ENCODE data around the gene GBA2. TPM values are rescaled to one million over a fixed set of nuclear protein-coding genes. Genes with fewer than 3 reads are reported as not detected.

GBA2 gene
- total RNA-seq, 1 experiment from 2014 or later, result 39.2 TPM

DNA sequence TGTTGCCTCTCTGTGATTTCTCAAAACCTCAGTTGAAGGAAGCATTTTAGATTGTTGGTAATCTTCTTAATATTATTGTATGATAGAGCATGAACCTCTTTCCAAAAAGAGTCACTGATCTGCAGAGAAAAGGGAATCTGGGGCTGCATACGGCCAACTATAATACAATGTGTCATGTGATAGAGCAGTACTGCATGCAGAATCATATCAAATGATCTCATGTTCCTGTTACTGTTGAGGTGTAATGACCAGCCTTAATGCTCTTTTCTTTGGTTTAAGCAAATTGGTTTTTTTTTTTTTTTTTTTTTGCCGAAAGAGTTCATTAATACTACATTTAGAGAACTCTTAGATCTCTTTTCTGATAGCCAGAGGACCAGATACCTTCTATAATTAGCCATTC lies 18.0 kb upstream of the GBA2 start:
- no peak for DNase-seq (ENCODE audit: low read depth)

DNA sequence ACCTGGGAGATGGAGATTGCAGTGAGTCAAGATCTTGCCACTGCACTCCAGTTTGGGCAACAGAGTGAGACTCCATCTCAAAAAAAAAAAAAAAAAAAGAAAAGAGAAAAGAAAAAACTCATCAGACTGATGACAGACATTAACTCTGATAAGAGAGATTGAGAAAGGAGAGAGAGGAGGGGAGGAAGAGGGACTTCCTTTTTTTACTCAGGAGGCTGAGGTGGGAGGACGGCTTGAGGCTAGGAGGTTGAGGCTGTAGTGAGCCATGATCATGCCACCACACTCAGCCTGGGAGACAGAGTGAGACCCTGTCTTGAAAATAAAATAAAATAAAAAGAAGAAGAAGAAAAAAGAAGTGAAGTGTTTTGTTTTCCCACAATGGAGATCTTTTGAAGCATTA lies 14.8 kb upstream of the GBA2 start:
- DNase-seq (ENCODE audit: low read depth), result no peak

DNA sequence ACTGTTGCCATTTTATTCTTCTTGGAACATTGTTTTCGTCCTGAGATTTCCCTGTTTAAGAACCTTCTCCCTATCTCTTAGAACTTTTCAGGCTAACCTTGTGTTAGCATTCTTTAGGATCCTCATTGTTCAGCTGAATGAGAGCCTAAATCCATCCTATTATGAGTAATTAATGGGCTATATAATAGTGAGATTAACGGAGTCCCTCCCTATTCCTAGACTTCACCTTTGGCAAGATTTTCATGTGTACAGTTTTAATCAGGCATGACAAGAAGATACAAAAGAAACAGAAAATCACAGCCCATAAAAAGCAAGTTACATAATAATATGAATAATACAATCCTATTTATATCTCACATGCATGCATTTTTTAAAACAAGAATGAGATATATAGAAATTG lies 14.2 kb upstream of the GBA2 start:
- DNase-seq (ENCODE audit: low read depth), result no peak

DNA sequence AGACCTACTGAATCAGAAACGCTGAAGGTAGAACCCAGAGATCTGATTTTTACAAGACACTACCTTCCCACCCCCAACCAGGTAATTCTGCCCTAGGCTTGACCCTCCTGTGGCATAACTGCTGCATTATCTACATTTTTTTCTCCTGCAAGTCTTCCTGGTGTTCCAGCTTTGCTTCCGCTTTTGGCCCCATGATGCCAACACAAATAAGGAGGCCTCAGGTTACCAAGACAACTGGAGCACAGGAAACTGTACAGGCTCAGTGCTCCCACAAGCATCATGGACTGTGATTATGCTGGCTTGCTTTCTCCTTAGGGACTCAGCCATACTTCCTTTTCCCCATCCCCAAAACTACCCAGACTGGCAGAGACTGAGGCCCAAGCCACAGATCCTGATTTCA lies 11.6 kb upstream of the GBA2 start:
- DNase-seq (ENCODE audit: low read depth), result peak; percentile 66

DNA sequence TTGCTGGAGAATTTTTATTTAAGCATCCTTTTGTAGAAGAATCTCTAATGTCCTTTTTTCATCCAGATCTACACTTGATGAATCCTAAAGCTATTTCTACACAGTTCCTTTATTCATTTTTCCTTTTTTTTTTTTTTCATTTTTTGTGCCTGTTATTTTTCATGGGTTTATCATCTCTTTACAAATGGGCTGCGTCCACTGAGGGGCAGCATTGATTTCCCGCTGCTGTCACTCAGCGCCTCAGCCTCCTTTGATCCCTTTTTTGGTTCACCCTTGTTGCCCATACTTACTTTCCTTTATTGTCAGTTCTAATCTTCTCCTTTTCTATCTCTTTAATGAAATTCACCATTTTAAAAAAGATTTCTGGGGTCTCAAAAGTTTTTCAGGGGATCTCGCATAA lies 10.8 kb upstream of the GBA2 start:
- DNase-seq (ENCODE audit: low read depth), result no peak

DNA sequence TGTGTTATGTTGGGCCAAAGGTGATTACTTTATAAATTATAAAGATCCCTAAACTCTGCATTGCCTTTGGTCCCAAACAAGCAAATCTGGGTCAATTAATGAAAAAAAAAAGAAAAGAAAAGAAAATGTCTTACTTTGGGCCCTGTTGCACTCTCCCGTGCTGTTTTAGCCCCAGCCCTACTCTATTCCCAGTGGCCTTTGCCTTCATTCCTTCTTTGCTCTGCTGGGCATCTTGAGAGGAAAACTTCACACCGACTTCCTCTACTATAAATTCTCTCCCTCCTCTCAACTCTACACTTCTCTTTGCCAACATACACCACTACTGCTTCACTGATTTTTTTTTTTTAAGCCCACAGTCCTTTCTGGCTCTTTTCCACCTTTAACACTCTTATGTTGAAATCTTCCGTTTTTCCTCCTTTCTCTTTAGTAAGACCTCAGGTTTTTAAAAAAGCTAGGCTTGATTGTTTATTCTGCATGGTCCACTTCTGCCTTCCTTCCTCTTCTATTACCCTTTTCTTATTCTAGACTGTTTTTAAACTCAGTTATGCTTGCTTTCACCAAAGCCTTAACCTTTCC lies 9.5 kb upstream of the GBA2 start:
- DNase-seq (ENCODE audit: low read depth), result no peak

DNA sequence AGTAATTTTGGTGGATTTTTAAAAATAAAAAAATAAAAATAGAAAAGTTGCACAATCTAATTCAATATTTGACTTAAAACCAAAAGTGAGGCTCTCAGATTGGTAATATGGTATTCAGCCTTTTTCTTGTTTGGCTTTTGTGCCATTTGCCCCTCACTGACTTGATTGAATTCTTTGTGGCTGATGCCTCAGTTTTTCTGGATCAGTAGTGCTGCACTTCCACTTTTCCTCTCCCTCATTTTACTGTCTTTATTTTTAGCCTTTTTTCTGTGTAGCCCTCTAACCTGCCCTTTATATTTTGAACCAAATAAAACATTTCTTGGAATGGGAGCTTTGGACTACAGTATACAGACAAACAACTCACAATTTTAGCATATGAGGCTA lies 8.9 kb upstream of the GBA2 start:
- no peak for DNase-seq (ENCODE audit: low read depth)

DNA sequence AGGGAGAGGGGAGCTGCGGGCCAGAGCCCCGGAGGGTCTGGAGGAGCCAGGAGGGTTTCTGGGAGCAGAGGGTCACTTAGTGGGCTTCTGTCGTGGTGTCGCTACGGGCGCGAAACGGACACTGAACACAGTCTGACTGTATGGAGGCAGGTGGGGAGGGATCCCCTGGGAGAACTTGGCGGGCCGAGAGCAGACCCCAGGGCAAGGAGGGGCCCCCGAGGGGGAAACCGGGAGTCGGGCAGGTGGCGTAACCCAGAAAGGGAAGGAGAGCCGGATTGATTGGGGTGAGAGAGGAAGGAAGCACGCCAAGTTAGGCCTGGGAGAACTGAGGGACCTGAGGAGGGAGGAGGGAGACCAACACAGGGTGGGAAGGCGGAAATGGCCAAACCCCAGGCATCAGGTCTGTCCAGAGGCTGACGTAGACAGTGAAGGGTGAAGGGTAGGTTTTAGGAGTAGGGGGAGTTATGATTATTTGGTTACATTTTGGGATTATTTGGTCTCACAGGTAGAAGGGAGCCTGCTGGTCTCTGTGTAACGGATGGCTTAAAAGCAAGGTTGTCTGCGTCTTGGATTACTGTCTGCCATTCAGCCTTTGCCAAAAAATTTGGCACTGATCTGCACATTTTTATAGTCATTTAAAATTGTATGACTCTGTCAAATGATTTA lies 8.3 kb upstream of the GBA2 start:
- no peak for DNase-seq (ENCODE audit: low read depth)

DNA sequence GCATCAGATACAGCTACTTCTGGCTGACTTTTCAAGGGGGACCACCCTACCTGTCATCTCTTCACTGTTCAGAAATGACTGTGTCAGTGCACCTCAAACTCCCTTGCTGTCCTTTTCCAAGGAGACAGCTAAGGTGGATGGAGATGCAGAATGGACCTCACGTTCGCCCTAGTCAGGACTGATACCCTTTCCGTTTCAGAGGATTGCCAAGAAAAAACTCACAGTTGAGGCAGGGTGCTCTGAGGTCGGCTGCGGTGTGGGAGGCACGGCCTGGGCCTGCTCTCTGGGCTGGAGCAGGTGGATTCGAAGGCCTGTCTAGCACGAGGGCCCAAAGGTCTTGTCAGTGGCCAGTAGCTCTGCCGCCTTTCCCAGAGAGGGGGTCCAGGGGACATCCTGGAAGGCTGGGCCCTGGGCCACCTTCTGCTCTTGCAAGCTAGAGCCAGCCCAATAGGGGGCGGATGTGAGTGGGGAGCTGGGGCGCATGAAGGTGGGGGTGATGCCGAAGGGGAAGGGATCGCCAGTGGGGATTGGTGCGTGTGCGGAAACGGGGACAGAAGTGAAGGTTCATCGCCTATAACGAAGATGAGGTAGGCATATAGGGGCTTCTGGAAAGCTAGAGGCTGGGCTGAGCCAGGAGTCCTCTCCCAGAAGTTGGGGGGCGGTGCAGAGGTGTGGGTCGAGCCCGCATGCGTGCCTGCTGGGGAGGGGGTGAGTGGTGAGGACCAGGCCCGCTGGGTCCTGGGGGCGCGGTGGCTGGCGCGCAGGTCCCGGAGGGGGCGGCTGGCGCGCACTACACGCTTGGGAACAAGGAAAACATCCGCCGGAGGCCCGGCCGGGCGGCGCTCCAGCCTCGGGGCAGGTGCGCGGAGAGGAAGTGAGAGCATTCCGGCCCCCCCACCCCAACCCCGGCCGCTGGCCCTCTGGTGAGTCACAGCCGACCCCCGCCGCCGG lies 7.5 kb upstream of the GBA2 start:
- DNase-seq (ENCODE audit: low read depth), result no peak

DNA sequence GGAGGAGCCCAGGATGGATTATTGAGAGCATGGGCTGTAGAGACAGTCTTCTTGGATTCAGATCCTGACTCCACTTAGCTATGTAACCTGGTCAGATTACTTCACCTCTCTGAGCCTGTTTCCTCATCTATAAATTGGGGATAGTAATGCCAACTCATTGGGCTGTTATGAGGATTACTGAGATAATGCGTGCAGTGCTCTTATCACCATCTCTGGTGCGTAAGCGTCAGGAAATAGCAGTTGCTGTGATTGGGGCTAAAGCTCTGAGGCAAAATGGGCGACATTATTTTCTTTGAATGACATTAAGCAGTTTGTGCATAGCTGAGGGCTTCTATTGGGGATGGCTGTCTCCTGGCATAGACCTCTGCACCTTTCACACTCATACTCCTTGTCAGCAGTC lies 6.0 kb upstream of the GBA2 start:
- no peak for DNase-seq (ENCODE audit: low read depth)

DNA sequence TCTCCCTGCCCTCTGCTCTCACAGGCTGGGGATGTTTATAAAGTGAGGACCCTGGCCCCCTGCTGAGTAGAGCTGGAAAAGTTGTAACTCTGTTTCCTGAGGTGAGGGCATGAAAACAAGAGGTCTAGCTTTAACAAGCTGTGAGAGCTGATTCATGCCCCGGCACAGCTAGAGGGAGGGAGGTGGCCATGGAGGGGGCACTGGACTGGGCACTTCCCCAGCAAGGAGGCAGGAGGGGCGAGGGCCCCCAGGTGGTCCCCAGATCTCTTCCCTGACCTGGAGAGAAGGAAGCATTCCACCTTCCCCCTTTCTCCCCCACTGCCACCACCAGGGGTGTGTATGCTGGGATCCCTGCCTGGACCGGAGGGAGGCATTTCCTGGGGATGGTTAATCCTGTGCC lies 5.2 kb upstream of the GBA2 start, which contains the start of gene MSMP:
MSMP (minus strand) TSS at position 13 of the 400 bp plus-strand sequence. CDS start 147 bp downstream, outside the sequence.
- no peak for DNase-seq (ENCODE audit: low read depth)

DNA sequence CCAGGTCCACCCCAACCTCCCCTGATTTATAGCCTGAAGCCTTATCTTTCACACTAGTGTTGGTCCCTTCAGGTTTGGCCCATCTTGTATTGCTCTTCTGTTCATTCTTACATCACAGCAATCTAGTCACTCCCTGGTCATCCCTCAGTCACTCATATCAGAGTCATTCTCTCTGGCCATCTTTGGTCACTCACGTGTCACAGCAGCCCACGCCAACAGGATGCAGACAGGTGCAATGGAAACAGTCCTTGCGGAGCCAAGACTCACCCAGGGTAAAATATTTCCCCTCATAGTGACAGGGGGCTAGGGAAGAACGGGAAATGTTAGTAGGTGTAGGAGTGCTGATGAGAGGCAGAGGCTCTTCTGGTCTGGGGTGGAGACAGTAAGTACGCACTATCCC lies 4.4 kb upstream of the GBA2 start:
- no peak for DNase-seq (ENCODE audit: low read depth)

DNA sequence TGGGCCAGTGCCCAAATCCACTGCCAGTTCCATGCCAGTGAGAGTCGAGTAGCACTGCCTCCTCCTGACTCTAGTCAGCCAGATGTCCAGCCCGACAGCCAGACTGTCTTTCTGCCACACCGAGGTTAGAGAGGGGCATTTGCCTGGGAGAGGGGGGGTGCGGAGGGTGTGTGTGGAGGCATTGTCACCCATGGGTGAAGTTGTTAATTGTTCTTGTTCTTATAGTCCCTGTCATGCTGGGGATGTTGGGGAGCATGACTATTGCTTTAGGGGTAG lies 1.2 kb upstream of the GBA2 start:
- no peak for DNase-seq (ENCODE audit: low read depth)

DNA sequence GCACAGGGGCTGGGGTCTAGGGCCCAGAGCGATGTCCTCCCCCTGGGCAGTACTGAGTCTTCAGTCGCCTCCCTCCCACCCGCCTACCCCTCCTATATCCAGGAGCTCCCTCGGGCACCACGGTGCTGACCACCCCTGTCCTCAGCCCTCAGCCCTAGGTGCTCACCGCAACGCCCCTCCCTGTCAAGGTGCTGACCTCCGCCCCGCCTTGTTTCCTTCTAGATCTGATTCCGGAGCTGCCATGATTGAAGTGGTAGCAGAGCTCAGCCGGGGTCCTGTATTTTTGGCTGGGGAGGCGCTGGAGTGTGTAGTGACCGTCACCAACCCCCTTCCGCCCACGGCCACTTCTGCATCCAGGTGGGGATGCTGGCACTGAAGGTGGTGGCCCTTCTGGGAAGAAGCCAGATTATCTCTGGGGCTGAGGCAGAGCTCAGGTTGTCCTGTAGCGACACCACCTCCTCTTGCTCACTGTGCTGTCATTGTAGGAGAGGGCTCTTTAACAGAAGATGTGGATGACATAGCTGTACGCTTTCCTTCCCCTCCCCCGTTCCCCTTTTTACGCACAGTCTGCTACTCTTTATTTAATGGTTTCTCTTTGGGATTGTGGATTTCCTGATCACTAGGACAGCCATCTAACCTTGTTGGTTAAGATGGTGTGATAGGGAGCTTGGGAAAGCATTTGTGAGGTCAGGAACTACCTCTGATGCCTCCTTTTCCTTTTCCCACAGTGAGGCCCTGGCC lies 657 bp upstream of the GBA2 start:
- DNase-seq (ENCODE audit: low read depth), result no peak

DNA sequence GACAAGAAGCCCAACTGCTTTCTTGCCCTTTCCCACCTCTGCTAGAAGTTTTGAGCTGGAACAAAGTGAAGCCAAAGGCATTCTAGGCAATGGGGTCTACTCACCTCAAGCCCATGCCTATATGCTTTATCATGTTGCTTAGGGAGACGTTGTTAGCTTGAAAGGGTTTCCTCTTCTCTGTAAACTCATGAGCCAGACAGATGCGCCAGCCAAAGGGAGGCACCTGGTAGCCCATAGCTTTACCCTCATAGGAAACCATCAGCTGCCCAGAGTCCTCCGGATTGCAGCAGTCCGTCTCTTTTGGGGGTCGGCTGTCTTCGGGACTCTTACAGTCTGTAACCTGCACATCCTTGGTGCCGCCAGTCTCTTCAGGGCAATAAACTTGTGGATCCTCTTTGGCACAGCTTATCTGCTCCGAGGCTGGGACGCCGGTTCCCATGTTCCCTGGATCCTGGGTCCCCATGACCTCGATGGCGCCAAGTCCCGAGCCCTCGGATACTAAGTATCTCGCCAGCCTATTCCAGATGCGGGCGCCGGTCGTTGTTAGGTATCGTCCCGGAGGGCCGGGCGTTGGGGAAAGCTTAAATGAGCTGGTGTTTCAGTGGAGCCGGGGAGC lies 678 bp downstream of the GBA2 start:
- no peak for DNase-seq (ENCODE audit: low read depth)

DNA sequence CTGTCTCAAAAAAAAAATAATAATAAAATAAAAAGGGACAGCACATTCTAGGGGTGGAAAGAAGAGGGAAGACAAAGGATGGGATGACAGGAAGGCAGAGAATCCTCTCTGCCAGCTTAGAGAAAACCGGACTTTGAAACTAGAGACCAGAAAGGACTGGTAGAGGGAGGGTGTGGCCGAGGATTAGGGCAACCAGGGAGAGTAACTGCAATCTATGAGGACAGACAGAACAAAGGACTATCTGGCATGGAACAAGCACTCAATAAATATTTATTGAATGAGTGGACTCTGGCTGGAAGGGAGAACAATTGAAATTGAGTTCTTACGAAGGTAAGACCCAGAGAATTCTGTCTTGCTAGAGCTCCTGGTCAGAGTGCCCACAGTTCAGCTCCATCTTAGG lies 2.4 kb downstream of the GBA2 start:
- no peak for DNase-seq (ENCODE audit: low read depth)

DNA sequence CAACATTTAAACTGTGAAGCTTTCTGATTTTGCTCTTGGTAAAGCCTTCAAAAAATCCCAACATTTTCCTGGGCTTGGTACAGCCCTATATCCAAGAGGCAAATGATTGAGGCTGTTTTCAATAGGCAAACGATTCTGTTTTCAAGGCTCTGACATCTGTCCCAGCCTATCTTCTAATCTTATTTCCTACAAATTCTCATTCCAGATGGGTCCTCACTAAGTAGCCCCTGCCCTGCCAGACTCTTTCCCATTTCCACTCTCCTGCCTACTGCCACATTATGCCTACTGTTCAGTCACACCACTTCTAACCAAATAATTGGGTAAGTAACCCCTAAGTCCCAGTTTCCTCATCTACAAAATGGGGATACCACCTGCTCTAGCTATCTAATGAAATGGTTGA lies 3.5 kb downstream of the GBA2 start:
- no peak for DNase-seq (ENCODE audit: low read depth)

DNA sequence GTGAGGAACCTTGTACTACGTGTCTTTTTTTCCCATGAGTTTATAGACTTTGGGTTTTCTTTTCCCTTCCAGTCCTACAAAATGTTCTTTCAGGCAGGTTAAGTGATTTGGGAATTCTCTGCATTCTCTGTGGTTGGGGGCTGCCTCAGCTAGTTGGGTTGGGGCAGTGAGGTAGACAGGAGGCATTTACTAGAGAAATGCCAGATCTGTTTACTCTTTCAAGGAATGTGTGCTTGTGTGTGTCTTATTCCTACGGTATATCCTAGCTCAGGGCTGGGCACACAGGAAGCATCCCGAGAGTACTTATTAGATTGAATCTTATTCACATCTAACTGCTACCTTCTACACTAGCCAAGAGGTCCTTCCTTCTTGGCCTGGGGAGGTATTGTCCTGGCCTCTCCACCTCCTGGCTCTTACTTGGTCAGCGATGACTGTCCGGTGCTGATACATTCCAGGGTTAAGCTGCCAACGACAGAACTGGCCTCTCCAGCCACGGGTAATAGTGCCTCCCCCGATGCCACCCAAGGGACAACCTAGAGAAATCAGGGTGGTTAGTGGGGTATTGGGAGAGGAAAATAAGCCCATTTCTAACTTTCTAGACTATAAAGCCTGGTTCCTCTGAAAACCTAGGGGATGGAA lies 5.0 kb downstream of the GBA2 start:
- no peak for DNase-seq (ENCODE audit: low read depth)

DNA sequence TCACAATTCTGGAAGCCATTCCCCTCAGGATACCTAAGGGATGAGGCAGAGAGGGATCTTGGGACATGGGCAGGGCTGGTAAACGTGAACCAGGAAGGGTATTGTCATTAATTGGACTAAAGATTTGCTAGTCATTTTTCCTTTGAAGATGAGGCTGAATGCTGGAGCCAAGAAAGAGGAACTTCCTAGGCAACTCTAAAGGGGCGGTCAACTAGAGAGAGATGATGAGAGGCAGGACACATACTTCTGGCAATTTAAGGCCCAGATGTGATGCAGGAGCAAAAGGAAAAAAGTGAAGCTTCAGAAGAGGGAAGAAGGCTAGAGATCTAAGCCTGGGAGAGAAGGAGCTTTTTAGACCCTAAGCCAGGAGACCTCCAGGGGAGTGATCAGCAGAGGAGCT lies 5.6 kb downstream of the GBA2 start:
- no peak for DNase-seq (ENCODE audit: low read depth)

DNA sequence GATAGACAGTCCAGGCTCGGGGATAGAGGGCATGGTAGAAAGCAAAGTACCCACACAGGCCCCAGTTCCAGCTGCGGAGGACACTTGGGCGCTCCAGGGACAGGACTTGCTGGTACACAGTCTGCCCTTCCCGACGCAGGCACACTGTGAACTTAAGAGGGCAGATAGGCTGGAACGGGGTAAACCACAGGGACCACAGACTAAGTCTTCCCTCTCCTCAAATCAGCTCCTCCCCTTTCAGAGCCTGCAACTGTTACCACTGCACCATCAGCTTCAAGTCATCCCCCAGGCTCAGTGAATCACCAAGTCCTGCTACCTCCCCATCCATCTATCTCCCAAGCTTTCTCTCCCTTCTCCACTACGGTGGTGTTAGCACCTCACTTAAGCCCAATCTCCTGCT lies 7.3 kb downstream of the GBA2 start:
- DNase-seq (ENCODE audit: low read depth), result no peak

DNA sequence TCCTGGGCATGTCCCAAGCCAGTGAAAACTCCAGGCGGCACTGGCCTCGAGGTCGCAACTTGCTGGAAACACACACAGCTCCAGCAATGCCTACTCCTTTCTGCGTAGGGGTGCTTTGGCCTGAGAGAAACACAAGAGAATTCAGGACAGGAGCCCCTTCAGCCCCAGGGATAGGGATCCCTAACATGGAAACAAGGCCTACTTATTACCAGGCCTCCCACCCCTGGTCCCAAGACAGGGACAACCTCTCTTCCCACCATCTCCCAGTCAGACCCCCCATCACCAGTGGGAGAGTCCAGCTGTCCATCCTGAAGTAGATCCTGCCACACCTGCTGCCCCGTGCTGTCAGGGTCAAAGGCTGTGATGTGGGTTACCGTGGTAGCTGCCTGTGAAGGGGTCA lies 8.8 kb downstream of the GBA2 start:
- DNase-seq (ENCODE audit: low read depth), result no peak
